ENCODE measurements around the gene STAB1. TPM values are rescaled to one million over a fixed set of nuclear protein-coding genes. Genes with fewer than 3 reads are reported as not detected.

STAB1 gene
- polyA plus RNA-seq, 1 donor (not counting 4 experiments of a cell fraction or from before 2014, with no cell fraction given) = not detected

GRCh38 chr3:52502808-52503350 lies 7.7 kb downstream of the STAB1 start:
- dilution Hi-C loops (cut with MboI; ENCODE audit: extremely low pct_ligation_motif_present, low sequenced_read_pairs) = no loop called here
- FAIRE-seq = no peak
- no peak overlapping the region for H3K4me2 ChIP-seq (ENCODE audit: control insufficient read depth, extremely low read depth, insufficient read depth, low read depth, low read length)

GRCh38 chr3:52503788-52504424 lies 8.8 kb downstream of the STAB1 start:
- Histone ChIP-seq H3K9me3 (ENCODE audit: control insufficient read depth, low read depth, low read length) (no peaks in the 10 kb centered on the region), H3K27me3 (ENCODE audit: control insufficient read depth, extremely low read depth, insufficient read depth, low read length) (peaks cover 9% of the 10 kb centered on the region), H3K4me2 (ENCODE audit: control insufficient read depth, extremely low read depth, insufficient read depth, low read depth, low read length) (no peak overlapping the region), H3K4me3 (ENCODE audit: control insufficient read depth in 2 of 3, extremely low read depth in 1 of 3, insufficient read depth in 2 of 3, low read depth in 1 of 3, low read length in 3 of 3) (no peak overlapping the region), H3K9ac (ENCODE audit: control insufficient read depth, extremely low read depth, insufficient read depth, low read length) (no peak overlapping the region), H4K20me1 (ENCODE audit: control insufficient read depth, extremely low read depth, insufficient read depth, low read length) (no peaks in the 10 kb centered on the region), H3K79me2 (ENCODE audit: control insufficient read depth, insufficient read depth, low read length) (no peaks in the 10 kb centered on the region), H3K36me3 (ENCODE audit: control insufficient read depth in 2 of 2, extremely low read depth in 1 of 2, insufficient read depth in 2 of 2, low read length in 2 of 2) (no peaks in the 10 kb centered on the region), H3K4me1 (ENCODE audit: control insufficient read depth, extremely low read depth, insufficient read depth, low read length) (no peaks in the 10 kb centered on the region), H3K9me1 (ENCODE audit: control insufficient read depth, extremely low read depth, insufficient read depth, low read length) (no peaks in the 10 kb centered on the region), H3K27ac (ENCODE audit: control insufficient read depth, insufficient read depth, low read length) (no peak overlapping the region), H2AFZ (ENCODE audit: control insufficient read depth, low read length) (no peak overlapping the region)
- no peak for TF ChIP-seq CTCF (optimal IDR thresholded peaks at IDR 0.05 in 1 of 3, IDR thresholded peaks at IDR 0.05 in 1 of 3, conservative IDR thresholded peaks at IDR 0.05 in 1 of 3; ENCODE audit: extremely low read depth in 1 of 3, insufficient read depth in 2 of 3, low read length in 3 of 3)
- no peak for TF ChIP-seq EZH2 (IDR thresholded peaks at IDR 0.05; ENCODE audit: low read length)
- DNase-seq (ENCODE audit: low read depth, low spot score) (no peak), FAIRE-seq (no peak)
- dilution Hi-C loops (cut with MboI; ENCODE audit: extremely low pct_ligation_motif_present, low sequenced_read_pairs) = no loop called here

More at GRCh38 chr3:52502808-52503350, 7.7 kb downstream of the STAB1 start:
- DNase-seq (ENCODE audit: low read depth, low spot score) = no peak
- no peaks in the 10 kb centered on the region for H3K9me1 ChIP-seq (ENCODE audit: control insufficient read depth, extremely low read depth, insufficient read depth, low read length)
- no peaks in the 10 kb centered on the region for H3K9me3 ChIP-seq (ENCODE audit: control insufficient read depth, low read depth, low read length)
- H2AFZ ChIP-seq (ENCODE audit: control insufficient read depth, low read length) = no peak overlapping the region
- no peaks in the 10 kb centered on the region for H3K4me1 ChIP-seq (ENCODE audit: control insufficient read depth, extremely low read depth, insufficient read depth, low read length)
- no peak overlapping the region for H3K4me3 ChIP-seq (ENCODE audit: control insufficient read depth in 2 of 3, extremely low read depth in 1 of 3, insufficient read depth in 2 of 3, low read depth in 1 of 3, low read length in 3 of 3)
- H3K27me3 ChIP-seq (ENCODE audit: control insufficient read depth, extremely low read depth, insufficient read depth, low read length) = peaks cover 9% of the 10 kb centered on the region
- no peaks in the 10 kb centered on the region for H3K36me3 ChIP-seq (ENCODE audit: control insufficient read depth in 2 of 2, extremely low read depth in 1 of 2, insufficient read depth in 2 of 2, low read length in 2 of 2)
- no peak overlapping the region for H3K9ac ChIP-seq (ENCODE audit: control insufficient read depth, extremely low read depth, insufficient read depth, low read length)
- H4K20me1 ChIP-seq (ENCODE audit: control insufficient read depth, extremely low read depth, insufficient read depth, low read length) = no peaks in the 10 kb centered on the region
- H3K79me2 ChIP-seq (ENCODE audit: control insufficient read depth, insufficient read depth, low read length) = no peaks in the 10 kb centered on the region
- TF ChIP-seq CTCF (optimal IDR thresholded peaks at IDR 0.05 in 1 of 3, IDR thresholded peaks at IDR 0.05 in 1 of 3, conservative IDR thresholded peaks at IDR 0.05 in 1 of 3; ENCODE audit: extremely low read depth in 1 of 3, insufficient read depth in 2 of 3, low read length in 3 of 3) (no peak), EZH2 (IDR thresholded peaks at IDR 0.05; ENCODE audit: low read length) (no peak)
- no peak overlapping the region for H3K27ac ChIP-seq (ENCODE audit: control insufficient read depth, insufficient read depth, low read length)
